Iris pigment epithelial cell (primary cell): ENCODE results near the gene FMNL3.
"Not testable (repeated sequence)": the region's sequence is repeated elsewhere in the genome, so short reads cannot be mapped to it uniquely, and the experiment has no call there.

Source experiments
- DNase-seq: peaks from one replicate; pipeline ENCODE4 v3.0.0-alpha.2; 2011; ENCODE audit warnings: low read depth

The FMNL3 gene, protein sequence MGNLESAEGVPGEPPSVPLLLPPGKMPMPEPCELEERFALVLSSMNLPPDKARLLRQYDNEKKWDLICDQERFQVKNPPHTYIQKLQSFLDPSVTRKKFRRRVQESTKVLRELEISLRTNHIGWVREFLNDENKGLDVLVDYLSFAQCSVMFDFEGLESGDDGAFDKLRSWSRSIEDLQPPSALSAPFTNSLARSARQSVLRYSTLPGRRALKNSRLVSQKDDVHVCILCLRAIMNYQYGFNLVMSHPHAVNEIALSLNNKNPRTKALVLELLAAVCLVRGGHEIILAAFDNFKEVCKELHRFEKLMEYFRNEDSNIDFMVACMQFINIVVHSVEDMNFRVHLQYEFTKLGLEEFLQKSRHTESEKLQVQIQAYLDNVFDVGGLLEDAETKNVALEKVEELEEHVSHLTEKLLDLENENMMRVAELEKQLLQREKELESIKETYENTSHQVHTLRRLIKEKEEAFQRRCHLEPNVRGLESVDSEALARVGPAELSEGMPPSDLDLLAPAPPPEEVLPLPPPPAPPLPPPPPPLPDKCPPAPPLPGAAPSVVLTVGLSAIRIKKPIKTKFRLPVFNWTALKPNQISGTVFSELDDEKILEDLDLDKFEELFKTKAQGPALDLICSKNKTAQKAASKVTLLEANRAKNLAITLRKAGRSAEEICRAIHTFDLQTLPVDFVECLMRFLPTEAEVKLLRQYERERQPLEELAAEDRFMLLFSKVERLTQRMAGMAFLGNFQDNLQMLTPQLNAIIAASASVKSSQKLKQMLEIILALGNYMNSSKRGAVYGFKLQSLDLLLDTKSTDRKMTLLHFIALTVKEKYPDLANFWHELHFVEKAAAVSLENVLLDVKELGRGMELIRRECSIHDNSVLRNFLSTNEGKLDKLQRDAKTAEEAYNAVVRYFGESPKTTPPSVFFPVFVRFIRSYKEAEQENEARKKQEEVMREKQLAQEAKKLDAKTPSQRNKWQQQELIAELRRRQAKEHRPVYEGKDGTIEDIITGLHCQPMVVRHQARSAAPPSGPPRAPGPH

DNA sequence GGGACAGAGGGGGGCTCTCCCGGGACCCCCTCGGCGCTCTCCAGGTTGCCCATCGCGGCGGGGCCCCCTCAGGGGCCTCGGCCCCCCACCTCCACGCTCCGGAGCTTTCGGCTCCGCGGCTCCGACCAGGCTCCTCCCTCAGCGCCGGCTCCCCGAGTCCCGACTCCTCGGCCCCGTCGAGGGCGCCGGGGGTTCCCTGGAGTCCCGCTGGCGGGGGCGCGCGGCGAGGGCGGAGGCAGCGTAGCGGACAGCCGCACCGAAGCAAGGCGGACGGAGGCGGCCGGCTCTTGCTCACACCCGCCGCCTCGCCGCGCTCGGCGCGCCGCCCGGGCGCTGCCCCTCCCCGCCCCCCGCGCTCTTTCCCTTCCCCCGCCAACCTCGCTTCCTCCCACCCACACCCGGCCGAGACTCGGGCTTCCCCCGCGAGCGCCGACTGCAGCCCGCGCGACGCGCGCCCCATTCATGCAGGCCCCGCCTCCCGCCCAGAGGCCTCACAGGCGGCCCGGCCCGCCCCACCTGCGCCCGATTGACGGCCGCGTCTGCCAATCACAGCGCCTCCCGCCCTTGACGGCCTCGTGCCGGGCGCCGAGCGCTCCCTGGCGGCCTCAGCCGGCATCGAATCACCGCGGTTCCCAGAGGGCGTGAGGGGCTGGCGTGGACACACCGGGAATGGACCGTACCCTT is at the start of gene FMNL3:
Gene FMNL3 (minus strand): TSS at position 278 of the 684 bp plus-strand sequence. CDS start 225 bp downstream, at position 53.
- peak; percentile 95 for DNase-seq

DNA sequence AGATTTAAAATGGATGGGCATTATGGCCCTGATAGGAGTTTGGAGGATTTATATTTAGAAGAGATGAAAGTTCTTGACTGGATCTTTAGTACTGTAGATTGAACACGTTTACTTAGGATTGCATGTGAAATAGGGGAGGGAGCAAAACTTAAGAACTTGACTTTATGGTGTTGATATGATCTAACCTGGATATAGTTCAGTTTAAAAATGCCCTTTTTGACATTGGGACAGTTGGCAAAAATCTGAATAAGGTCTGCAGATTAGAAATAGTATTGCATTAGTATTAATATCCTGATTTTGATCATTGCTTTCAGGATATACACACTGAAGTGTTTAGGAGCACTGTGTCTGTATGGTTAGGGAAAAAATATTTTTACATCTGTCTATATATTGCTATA is 43.8 kb upstream of the FMNL3 start:
- no peak for DNase-seq

DNA sequence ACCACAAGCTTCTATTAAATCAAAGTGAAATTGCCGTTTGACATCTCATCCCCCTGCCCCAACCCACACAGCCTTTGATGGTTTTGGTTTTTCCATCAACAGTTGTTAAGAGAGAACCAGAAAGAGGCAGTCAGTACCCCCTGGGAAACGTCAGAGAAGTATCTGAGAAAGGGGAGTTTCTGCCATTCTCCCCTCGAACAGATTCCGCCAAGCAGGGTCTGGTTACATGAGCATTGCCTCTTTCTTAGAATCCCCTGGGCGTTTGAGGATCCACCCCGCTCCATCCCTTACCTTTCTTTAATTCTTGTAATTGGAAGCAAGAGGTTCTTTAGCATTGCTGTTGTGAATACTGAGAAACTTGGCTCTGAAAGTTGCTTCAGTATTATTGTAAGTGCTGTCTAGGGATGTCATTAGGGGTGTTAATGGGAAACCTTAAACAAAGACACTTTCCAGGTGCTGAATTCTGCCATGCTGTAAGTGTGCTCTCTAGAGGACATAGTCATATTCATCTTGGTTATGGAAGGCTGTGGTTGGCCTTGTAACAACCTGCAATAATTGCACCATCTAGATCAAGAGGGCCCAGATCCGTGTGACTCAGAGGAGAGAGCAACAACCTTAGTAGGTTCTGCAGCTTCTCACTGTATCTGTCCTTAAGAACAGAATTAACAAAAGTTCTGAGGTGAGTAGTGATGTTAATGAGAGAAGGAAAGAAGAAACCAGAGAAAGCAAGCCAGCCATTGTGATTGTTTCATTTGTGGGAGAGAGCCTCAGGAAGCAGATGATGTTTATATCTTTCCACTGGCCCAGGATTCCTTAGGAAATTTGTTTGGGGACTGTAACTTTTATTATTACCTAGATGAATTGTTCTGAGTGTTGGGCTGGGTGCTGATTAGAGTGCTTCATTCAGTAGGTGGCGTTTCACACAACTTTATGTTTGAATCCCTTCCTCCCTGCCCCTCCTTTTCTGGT is 43.1 kb upstream of the FMNL3 start:
- DNase-seq: peak; percentile 89

DNA sequence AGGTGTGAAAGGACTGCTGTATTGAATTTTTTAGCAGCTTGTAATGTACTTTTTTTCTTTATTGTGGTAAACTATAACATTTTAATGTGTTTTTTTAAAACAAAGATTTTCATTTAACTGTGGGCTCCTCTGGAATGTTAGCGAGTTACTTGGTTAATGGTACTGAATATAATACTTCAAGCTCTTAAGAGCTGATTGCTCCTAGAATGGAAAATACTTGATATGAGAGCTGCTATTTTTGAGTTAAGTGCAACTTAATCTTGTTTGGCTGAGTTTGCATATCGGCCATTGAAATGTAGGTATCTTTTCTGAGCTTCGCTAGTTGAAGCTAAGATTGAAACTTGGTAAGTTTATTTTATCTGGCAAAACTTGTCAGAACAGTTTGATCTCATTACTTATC is 41.6 kb upstream of the FMNL3 start:
- DNase-seq: no peak

DNA sequence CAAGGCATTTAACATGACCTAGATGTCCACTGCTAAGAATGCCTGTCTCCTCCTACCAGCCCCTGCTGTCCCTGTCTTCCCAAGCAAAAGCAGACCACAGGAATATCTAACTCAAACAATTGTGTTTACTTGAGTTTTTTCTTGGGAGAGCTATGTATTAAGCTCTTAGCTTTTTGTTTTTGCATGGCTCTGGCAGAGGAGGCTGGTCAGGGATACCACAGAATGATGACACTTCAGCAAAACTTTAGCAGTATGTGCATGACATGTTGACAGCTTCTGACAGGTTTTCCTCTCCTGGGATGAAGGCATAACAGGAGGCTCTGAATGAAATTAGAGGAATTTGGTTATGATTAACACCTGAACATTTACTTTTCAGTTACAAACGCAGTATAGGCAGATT is 41.1 kb upstream of the FMNL3 start:
- DNase-seq: peak; percentile 43

DNA sequence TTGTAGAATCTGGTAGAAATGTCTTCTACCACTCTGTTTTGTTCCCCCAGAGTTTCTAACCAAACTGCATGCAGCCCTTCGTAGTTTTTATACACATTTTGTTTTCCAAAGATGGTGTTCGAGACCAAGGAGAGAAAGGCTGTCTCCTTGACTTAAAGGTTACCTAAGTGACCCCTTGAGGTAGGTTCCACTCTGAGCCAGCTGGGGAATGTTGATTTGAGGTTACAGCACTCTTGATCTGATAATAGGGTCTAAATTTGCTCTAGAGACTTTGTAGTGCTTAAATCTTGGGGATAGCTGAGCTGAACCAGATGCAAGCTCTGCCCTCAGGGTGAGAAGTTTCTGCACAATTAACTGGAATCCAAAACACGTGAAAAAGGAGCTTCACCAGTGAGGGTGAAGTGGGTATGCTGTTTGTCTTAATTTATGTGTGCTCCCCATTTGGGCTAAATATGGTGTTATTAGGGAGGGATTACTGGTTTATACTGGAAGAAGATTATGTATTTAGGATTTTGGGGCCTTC is 37.2 kb upstream of the FMNL3 start:
- no peak for DNase-seq

DNA sequence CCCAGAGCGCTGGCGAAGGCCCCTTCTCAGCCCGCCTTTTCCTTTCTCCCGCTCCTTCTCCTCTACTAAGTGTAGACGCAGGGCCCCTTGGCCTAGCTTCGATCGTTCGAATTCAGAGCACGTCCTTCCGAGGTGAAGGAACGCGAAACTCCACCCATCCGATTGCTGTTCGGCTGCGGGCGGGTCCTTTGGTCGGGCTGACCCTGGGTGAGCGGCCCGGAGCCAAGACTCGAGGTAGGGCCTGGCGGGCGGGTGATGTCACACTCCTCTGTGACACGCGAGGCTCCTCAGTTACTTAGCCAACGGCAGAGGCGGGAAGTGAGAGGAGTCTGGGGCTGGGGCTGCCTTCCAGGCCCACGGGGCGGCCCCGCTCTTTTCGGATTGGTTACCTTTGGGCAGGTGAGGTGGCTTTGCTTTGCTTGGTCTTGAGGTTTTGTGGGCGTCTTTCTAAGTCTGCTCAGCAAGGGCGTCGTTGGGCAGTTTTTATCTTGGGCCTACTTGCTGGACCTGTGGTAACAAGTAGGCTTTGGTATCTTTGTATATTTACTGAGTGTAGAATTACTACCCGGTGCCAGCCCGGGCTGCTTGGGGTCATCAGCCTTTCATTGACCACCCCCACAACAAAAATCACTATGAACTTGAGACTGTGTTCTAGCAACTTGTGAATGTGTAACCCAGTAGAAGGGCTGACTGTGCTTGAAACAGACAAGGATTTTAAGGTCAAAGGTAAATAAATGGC is 34.8 kb upstream of the FMNL3 start:
- DNase-seq: peak; percentile 86

DNA sequence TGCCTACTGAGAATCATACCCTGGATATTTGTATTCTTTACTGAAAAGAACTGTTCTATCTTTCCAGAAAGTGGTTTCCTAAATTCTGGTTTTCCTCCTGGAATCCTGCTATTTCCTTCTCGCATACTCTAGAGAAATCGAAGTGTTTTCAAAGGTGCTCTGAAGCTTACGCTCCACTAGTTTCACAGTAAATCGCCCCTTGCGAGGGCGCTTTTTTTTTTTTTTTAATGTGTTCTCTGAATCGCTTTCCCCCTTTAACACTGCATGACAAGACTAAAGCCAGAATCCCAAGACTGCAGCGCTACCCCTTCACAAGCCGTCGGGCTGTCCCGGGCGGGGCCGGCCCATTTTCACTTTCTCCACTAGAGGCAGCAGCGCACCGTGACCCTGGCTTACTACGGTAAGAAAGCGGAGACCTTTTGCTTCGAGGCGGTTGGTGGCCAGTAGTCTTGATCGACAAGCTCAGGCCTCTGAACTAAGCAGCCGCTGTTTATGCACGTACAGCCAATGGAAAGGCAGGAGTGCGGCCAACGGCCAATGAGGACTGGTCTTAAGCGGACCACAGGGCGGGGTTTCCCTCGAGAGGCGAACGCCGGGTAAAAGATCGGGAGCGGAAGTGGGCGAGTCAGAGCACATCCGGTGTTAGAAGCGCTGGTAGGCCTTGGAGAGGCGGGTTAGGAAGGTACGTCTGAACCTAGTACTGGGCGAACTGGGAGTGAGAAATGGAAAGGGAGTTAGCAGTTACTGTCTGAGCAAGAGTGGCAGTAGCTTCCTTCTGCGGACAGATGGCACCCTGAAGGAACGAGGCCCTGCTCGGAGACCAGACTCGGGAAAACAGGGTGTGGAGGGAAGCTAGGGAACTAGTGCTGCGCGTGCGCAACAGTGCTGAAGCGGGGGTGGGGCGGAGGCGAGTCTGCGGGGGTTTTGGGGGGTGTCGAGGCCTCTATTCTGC is 34.0 kb upstream of the FMNL3 start, which contains the start of gene TMBIM6:
Gene TMBIM6 (plus strand): TSS at position 628 of the 952 bp plus-strand sequence. CDS start 10,937 bp downstream, outside the sequence.
- peak; percentile 100 for DNase-seq

DNA sequence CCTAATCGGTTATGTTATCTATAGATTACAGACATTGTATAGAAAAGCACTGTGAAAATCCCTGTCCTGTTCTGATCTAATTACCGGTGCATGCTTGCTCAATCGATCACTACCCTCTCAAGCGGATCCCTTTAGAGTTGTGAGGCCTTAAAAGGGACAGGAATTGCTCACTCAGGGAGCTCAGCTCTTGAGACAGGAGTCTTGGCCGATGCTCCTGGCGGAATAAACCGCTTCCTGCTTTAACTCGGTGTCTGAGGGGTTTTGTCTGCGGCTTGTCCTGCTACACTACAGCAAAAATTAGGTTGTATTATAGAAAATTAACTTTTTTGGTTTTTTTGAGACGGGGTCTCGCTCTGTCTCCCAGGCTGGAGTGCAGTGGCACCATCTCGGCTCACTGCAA is 33.1 kb upstream of the FMNL3 start:
- not testable (repeated sequence) for DNase-seq

DNA sequence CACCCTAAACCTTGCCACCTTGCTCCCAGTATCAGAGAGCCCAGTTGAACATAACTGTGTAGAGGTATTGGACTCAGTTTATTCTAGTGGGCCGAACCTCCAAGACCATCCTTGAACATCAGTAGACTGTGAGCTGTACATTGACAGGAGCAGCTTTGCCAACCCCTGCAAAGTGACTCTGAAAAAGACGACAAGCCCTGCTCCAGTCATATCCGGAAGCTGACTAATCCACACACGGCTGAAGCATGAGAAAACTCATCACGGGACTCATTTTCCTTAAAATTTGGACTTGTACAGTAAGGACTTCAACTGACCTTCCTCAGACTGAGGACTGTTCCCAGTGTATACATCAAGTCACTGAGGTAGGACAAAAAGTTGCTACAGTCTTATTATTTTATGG is 31.5 kb upstream of the FMNL3 start:
- not testable (repeated sequence) for DNase-seq

DNA sequence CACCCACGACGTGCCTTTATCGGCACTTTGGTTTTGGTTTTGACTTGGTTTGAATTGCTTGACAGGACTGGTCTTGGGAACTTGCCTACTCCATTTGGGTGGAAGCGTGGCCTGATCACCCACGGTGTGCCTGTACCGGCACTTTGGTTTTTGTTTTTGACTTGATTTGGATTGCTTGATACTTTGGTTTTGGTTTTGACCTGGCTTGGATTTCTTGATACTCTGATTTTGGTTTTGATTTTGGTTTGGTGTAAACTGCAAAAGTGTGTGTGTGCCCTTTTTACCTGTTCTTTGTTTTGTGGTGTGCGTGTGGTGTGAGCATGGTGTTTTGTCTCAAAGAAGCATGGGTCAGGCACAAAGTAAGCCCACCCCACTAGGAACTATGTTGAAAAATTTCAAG is 27.7 kb upstream of the FMNL3 start:
- not testable (repeated sequence) for DNase-seq

DNA sequence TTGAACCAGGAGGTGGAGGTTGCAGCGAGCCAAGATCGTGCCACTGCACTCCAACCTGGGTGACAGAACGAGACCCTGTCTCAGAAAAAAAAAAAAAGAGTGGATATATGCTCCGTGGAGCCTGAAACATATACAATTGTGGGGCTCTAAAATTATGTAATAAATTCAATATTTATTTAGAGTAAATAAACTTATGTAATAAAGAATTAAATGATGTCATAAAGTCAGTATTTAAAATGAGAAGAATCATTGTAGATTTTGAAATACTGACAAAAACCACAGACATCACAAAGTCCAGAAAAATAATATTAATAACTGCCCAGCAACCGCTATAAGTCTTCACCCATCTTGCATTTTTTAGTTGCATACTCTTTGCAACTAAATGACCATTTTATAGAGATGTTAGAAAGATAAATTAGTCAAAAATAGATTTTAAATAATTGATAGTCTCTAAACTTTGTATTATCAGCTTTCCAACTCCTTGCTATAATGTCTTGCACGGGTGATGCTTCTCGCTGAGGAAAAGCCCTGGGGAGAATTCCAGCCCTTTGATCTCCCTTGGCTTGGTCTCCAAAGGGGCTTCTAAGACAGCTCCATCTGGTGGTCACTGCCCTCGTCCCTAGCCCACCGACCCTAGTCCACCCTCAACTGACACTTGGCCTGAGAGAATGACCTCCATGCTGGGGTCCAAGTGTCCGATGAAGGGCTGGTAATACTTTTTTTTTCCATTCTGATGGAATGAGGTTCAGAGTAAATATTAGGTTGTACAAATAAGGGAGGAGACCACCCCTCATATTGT is 26.2 kb upstream of the FMNL3 start:
- DNase-seq: no peak

DNA sequence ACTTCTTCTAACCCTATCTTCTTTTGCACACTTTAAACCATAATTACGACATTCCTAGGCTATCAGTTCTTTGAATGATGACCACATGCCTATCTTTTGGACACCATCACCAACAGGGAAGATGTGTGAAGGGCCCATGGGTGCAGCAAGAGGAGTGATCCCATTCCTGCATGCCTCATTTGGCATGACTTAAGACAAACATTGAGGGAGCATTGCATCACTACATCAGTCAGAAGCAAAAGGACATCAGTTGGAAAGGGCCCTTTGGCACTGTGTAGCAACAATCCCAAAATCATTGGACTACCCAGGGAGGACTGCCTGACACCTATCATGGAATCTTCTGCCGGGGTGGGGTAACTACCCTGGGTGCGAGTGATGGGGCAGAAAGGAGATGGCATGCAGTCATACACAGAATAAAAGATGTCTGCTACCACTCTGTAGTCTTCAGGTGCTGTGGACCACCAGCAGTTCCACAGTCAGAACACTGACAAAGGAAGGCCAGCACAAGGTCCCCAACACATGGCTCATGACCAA is 23.4 kb upstream of the FMNL3 start:
- no peak for DNase-seq

DNA sequence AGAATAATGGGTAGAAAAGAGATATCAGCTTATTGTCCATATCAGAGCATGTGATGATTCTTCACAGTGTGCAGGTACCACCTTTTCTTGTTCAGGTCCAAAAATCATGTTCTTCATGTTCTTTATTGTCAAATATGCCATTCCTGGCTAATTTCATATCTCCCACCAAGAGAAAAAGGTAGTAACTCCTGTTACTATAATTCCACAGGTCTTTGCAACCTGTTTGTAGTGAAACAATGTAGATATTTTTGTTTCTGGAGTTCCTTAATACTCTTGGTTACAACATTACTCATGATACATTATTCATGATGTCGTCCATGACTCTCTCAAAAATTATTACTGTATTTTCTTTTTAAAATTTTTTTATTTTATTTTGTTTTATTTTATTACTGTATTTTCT is 22.8 kb upstream of the FMNL3 start:
- no peak for DNase-seq

DNA sequence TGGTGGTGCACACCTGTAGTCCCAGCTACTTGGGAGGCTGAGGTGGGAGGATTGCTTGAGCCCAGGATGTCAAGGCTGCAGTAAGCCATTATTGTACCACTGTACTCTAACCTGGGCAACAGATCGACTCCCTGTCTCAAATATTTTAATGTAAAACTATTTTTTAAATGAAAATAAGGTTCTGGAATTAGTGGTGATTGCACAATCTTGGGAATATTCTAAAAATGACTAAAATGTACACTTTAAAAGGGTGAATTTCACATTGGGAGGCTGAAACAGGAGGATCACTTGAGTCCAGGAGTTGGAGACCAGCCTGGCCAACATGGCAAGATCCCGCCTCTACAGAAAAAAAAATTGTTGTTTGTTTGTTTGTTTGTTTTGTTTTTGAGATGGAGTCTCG is 21.2 kb upstream of the FMNL3 start:
- no peak for DNase-seq

DNA sequence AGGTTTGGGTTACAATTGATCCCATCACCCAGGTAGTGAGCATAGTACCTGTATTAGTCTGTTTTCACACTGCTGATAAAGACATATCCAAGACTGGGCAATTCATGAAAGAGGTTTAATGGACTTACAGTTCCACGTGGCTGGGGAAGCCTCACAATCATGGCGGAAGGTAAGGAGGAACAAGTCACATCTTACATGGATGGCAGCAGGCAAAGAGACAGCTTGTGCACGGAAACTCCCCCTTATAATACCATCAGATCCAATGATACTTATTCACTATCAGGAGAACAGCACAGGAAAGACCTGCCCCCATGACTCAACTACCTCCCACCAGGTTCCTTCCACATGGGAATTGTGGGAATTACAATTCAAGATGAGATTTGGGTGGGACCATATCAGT is 14.2 kb upstream of the FMNL3 start:
- not testable (repeated sequence) for DNase-seq

DNA sequence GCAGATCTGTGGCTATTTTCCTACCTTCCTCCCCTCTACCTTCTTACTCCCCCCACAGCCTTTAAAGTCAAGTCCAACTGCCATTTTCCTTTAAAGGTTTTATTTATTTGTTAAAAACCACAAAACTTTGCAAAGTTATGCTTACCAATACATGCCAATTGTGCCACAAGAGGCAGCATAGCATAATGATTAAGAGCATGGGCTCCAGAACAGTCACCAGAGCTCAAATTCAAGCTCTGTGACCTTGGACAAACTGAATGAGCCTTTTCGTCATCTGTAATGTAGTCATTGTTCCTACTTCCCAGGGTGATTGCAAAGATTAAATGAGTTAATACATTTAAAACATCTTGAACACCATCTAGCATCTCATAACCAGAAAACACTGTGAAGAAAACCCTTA is 13.0 kb upstream of the FMNL3 start:
- peak; percentile 24 for DNase-seq

DNA sequence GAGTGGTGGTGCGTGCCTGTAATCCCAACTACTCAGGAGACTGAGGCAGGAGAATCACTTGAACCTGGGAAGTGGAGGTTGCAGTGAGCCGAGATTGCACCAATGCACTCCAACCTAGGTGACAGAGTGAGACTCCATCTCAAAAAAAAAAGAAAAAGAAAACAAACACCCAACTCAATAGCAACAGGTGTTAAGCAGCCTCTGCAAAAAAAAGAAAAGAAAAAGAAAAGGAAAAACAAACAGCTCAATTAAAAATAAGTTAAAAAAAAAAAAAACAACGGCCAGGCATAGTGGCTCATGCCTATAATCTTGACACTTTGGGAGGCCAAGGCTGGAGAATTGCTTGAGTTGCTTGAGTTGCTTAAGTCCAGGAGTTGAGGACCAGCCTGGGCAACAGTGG is 10.6 kb upstream of the FMNL3 start:
- DNase-seq: not testable (repeated sequence)
